H1 (cell line): ENCODE results near the gene TNFRSF6B. TPM values are rescaled to one million over a fixed set of nuclear protein-coding genes. Genes with fewer than 3 reads are reported as not detected.

ENCODE experiments used
- CTCF ChIA-PET: fragments of 300-600 bp; sonication (Branson Sonifier 250); formaldehyde crosslinking; loops from one replicate; lab custom pipeline; 2021; ENCODE audit not compliant: partially characterized antibody; lab: Charles Lee
- POLR2A ChIA-PET: fragments of 300-600 bp; sonication (Branson Sonifier 250); formaldehyde crosslinking; loops from one replicate; lab custom pipeline; 2021; ENCODE audit warnings: inconsistent platforms; ENCODE audit not compliant: partially characterized antibody; lab: Charles Lee
- DNase-seq, 2 experiments: peaks; one replicate each; pipeline versions ENCODE4 v3.0.0 to v3.0.0-alpha.2; 2010 to 2022; ENCODE audit warnings: low spot score in 2 of 2, low read depth in 1 of 2, mixed read lengths in 1 of 2
- FAIRE-seq: peaks from 2 replicates; lab custom pipeline; 2011; peaks lifted over from hg19 to GRCh38; lab: Jason Lieb, UNC
- H2AFZ ChIP-seq: 2 replicates; pipeline ENCODE4 v1.8.1; 2012; ENCODE audit warnings: low read length, inconsistent platforms
- H2AK5ac ChIP-seq: 2 replicates; pipeline ENCODE4 v1.6.1; 2013; ENCODE audit warnings: low read depth, low read length
- H2BK120ac ChIP-seq: replicated peaks from 2 replicates; pipeline ENCODE3; 2013; ENCODE audit warnings: low read depth, low read length, inconsistent platforms
- H2BK12ac ChIP-seq: 2 replicates; pipeline ENCODE4 v1.6.1; 2013; ENCODE audit warnings: low read depth, low read length
- H2BK15ac ChIP-seq: 2 replicates; pipeline ENCODE4 v1.6.1; 2013; ENCODE audit warnings: low read length
- H2BK20ac ChIP-seq: 2 replicates; pipeline ENCODE4 v1.6.1; 2013; ENCODE audit warnings: low read length
- H2BK5ac ChIP-seq: 2 replicates; pipeline ENCODE4 v1.6.1; 2013; ENCODE audit warnings: low read depth, low read length
- H3K14ac ChIP-seq: 2 replicates; pipeline ENCODE4 v1.6.1; 2013; ENCODE audit warnings: inconsistent platforms; ENCODE audit not compliant: insufficient read length
- H3K18ac ChIP-seq: 2 replicates; pipeline ENCODE4 v1.6.1; 2013; ENCODE audit warnings: low read length; ENCODE audit errors: extremely low read depth
- H3K23ac ChIP-seq: 2 replicates; pipeline ENCODE4 v1.6.1; 2013; ENCODE audit warnings: inconsistent platforms; ENCODE audit not compliant: insufficient read length
- H3K23me2 ChIP-seq: 2 replicates; pipeline ENCODE4 v1.6.1; 2013; ENCODE audit warnings: low read depth, low read length
- H3K27ac ChIP-seq: 2 replicates; pipeline ENCODE4 v1.6.1; 2011; ENCODE audit warnings: low read depth, low read length, inconsistent platforms
- H3K27me3 ChIP-seq, 4 experiments: replicated peaks in 1 of 4; 1 replicate in 1 of 4; 2 replicates in 3 of 4; pipeline versions ENCODE4 v1.6.1 to v1.8.1; 2011 to 2013; ENCODE audit warnings: low read length in 3 of 4, mild to moderate bottlenecking in 3 of 4, inconsistent platforms in 2 of 4, mixed read lengths in 2 of 4, moderate library complexity in 1 of 4; ENCODE audit not compliant: control insufficient read depth in 3 of 4, insufficient read depth in 3 of 4; ENCODE audit errors: extremely low read depth in 1 of 4
- H3K36me3 ChIP-seq, 4 experiments: 2 replicates each; pipeline versions ENCODE4 v1.6.1 to v1.8.1; 2011 to 2013; ENCODE audit warnings: mild to moderate bottlenecking in 4 of 4, low read length in 3 of 4, moderate library complexity in 2 of 4, control low read depth in 1 of 4, inconsistent platforms in 1 of 4; ENCODE audit not compliant: insufficient read depth in 4 of 4, control insufficient read depth in 2 of 4
- H3K4ac ChIP-seq: replicated peaks from 2 replicates; pipeline ENCODE3; 2013; ENCODE audit warnings: low read length, low read depth, mixed read lengths, inconsistent platforms; ENCODE audit not compliant: insufficient read length
- H3K4me1 ChIP-seq, 4 experiments: replicated peaks in 1 of 4; 1 replicate in 1 of 4; 2 replicates in 3 of 4; pipeline versions ENCODE4 v1.6.1 to v1.8.1; 2011 to 2013; ENCODE audit warnings: low read length in 3 of 4, inconsistent platforms in 2 of 4, mixed read lengths in 1 of 4; ENCODE audit not compliant: insufficient read depth in 4 of 4, control insufficient read depth in 3 of 4
- H3K4me2 ChIP-seq, 2 experiments: 2 replicates each; pipeline versions ENCODE4 v1.6.1 to v1.8.1; 2011 to 2013; ENCODE audit warnings: low read depth in 2 of 2, low read length in 2 of 2, control low read depth in 1 of 2, inconsistent platforms in 1 of 2, mild to moderate bottlenecking in 1 of 2; ENCODE audit not compliant: insufficient read depth in 1 of 2
- H3K4me3 ChIP-seq, 4 experiments: fragments of 200-600, 300-600 bp in 1 of 4; sonication (generic), shearing (Covaris generic), sonication (Bioruptor Twin) in 1 of 4; 2 replicates each; pipeline versions ENCODE4 v1.5.1 to v1.8.1; 2011 to 2016; ENCODE audit warnings: low read length in 4 of 4, low read depth in 3 of 4, control low read depth in 2 of 4, inconsistent platforms in 2 of 4, mild to moderate bottlenecking in 2 of 4, mixed read lengths in 1 of 4, moderate library complexity in 1 of 4; ENCODE audit not compliant: insufficient read depth in 2 of 4; ENCODE audit errors: extremely low read depth in 1 of 4
- H3K56ac ChIP-seq: replicated peaks from 2 replicates; pipeline ENCODE3; 2013; ENCODE audit warnings: low read depth, mild to moderate bottlenecking, mixed read lengths, low read length, inconsistent platforms; ENCODE audit not compliant: insufficient read length
- H3K79me1 ChIP-seq: 2 replicates; pipeline ENCODE4 v1.6.1; 2013; ENCODE audit warnings: low read depth, low read length, control low read depth
- H3K79me2 ChIP-seq, 2 experiments: 2 replicates each; pipeline versions ENCODE4 v1.6.1 to v1.8.1; 2012 to 2013; ENCODE audit warnings: low read length in 2 of 2, mild to moderate bottlenecking in 2 of 2, inconsistent platforms in 1 of 2; ENCODE audit not compliant: insufficient read depth in 2 of 2, control insufficient read depth in 1 of 2
- H3K9ac ChIP-seq, 4 experiments: replicated peaks in 1 of 4; 1 replicate in 1 of 4; 2 replicates in 3 of 4; pipeline versions ENCODE4 v1.6.1 to v1.8.1; 2011 to 2013; ENCODE audit warnings: low read depth in 3 of 4, low read length in 3 of 4, control low read depth in 2 of 4, mild to moderate bottlenecking in 2 of 4, moderate library complexity in 2 of 4, inconsistent platforms in 1 of 4; ENCODE audit errors: extremely low read depth in 1 of 4
- H3K9me3 ChIP-seq, 2 experiments: 2 replicates each; pipeline versions ENCODE4 v1.6.1 to v1.8.1; 2012 to 2013; ENCODE audit warnings: mild to moderate bottlenecking in 2 of 2, moderate library complexity in 2 of 2, control low read depth in 1 of 2, inconsistent platforms in 1 of 2, low read depth in 1 of 2, low read length in 1 of 2, mixed read lengths in 1 of 2; ENCODE audit not compliant: insufficient read depth in 2 of 2
- H4K20me1 ChIP-seq, 2 experiments: replicated peaks in 1 of 2; 2 replicates each; pipeline versions ENCODE3 to v1.8.1; 2011 to 2013; ENCODE audit warnings: inconsistent platforms in 2 of 2, low read length in 2 of 2, mild to moderate bottlenecking in 1 of 2; ENCODE audit not compliant: insufficient read depth in 2 of 2, control insufficient read depth in 1 of 2
- H4K5ac ChIP-seq: 2 replicates; pipeline ENCODE4 v1.6.1; 2013; ENCODE audit warnings: low read length, low read depth, mixed read lengths, inconsistent platforms; ENCODE audit not compliant: insufficient read length
- H4K8ac ChIP-seq: 2 replicates; pipeline ENCODE4 v1.8.0; 2013; ENCODE audit warnings: mild to moderate bottlenecking, moderate library complexity, low read length, inconsistent platforms; ENCODE audit not compliant: insufficient read depth; ENCODE audit errors: extremely low read depth
- H4K91ac ChIP-seq: replicated peaks from 2 replicates; pipeline ENCODE3; 2013; ENCODE audit warnings: low read length, mixed read lengths, inconsistent platforms; ENCODE audit not compliant: insufficient read length
- POLR2A ChIP-seq, 2 experiments: IDR thresholded peaks; 1 replicate in 1 of 2; 2 replicates in 1 of 2; pipeline ENCODE4 v1.6.1; 2011; ENCODE audit warnings: low read depth in 2 of 2, low read length in 2 of 2, mild to moderate bottlenecking in 2 of 2; ENCODE audit errors: control extremely low read depth in 1 of 2
- WGBS, 2 experiments: shearing (Covaris generic) in 1 of 2; methylation state at CpG; one replicate each; pipeline versions ENCODE4 v1.1.6 to v1.1.7; 2013 to 2015; ENCODE audit warnings: low lambda C conversion rate in 2 of 2, mixed read lengths in 2 of 2, inconsistent platforms in 1 of 2, low coverage in 1 of 2, missing lambda C conversion rate in 1 of 2; ENCODE audit not compliant: insufficient replicate concordance in 2 of 2, insufficient coverage in 1 of 2, insufficient read length in 1 of 2; ENCODE audit errors: extremely low coverage in 1 of 2, missing lambda C conversion rate in 1 of 2; 5-methylcytosine and 5-hydroxymethylcytosine counted together
- polyA plus RNA-seq, 7 experiments: library from polyadenylated mRNA; depleted of rRNA in 3 of 7; stranded (reverse) in 5 of 7; unstranded in 2 of 7; fragments of >200 nt in 5 of 7; fragments of 200-250 nt in 2 of 7; gene quantifications; 1 replicate in 5 of 7; 2 replicates in 1 of 7; 4 replicates in 1 of 7; pipeline versions ENCODE4 v1.2.1 to v1.2.3, GENCODE V29; 2011 to 2013; ENCODE audit warnings: missing spikeins in 2 of 7, mixed read lengths in 2 of 7
- total RNA-seq: library from RNA; stranded (reverse); fragmentation: NEBNext Ultra II Directional; extraction: Animal tissue kit (Norgen Biotek cat#: 25700); gene quantifications from 2 replicates; pipeline ENCODE4 v1.2.1, GENCODE V29; 2021
- TF ChIP-seq, protein P1 (sequence below): IDR thresholded peaks from 2 replicates; pipeline ENCODE4 v1.6.1; 2012; ENCODE audit warnings: inconsistent platforms

TNFRSF6B gene
- total and polyA plus RNA-seq, 2 of the 8 experiments (the other 6 are each of a cell fraction or from before 2014, with no cell fraction given) = 3.1 TPM; not detected in 1

DNA sequence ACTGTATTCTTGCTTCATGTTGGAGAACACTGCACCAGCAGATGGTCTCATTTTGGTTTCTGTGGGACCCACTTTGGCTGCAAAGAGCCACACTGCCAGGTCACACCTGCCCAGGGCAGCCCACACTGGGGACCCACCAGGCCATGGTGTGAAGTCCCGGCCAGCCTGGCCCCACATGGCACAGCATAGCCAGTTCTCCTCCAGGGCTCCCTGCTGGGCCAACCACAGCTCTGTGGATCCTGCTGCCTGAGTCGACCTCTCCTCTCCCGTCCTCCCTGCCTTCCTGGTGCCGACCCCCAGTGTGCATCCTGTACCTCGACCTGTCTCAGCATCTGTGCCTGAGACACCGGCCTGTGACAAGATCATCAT, 8.3 kb downstream of the TNFRSF6B start:
- Histone ChIP-seq H2AFZ (no peak overlapping the region), H2BK12ac (no peak overlapping the region), H3K27me3 (no peaks in the 10 kb centered on the region), H3K9me3 (no peaks in the 10 kb centered on the region), H3K36me3 (peaks cover 3 to 18% (median 8%) of the 10 kb centered on the region in 4 experiments; a peak in 5 of 8 replicates), H3K4me3 (no peak overlapping the region), H3K23ac (no peak overlapping the region), H2BK15ac (no peak overlapping the region), H3K4me1 (peaks cover 0 to 11% (median 6%) of the 10 kb centered on the region in 4 experiments; a peak in 5 of 7 replicates), H4K20me1 (peaks cover 8 to 17% of the 10 kb centered on the region in 2 experiments), H3K4me2 (no peak overlapping the region), H2BK120ac (no peak overlapping the region), H3K9ac (no peak overlapping the region), H4K5ac (no peak overlapping the region), H3K56ac (no peak overlapping the region), H4K91ac (no peak overlapping the region), H3K23me2 (peaks cover 5% of the 10 kb centered on the region; the same call in 1 of the 2 replicates), H3K79me2 (peaks cover 0 to 28% of the 10 kb centered on the region in 2 experiments; a peak in 3 of 4 replicates), H3K27ac (no peak overlapping the region), H2BK20ac (no peak overlapping the region), H3K18ac (no peak overlapping the region), H2BK5ac (no peak overlapping the region), H4K8ac (no peak overlapping the region), H2AK5ac (no peak overlapping the region), H3K4ac (no peak overlapping the region), H3K14ac (no peak overlapping the region), H3K79me1 (peaks cover 6% of the 10 kb centered on the region; the same call in 1 of the 2 replicates)
- CTCF ChIA-PET = interaction anchor here (0.6 to 1.5 kb wide), 2 partner anchors 75 to 167 kb away, joined by 3 read pairs; no protein-coding TSS in a partner anchor
- FAIRE-seq (no peak), DNase-seq (no peak)
- POLR2A ChIA-PET = interaction anchor here (0.6 to 4.7 kb wide), 4 partner anchors 8 to 30 kb away, joined by 3 to 49 read pairs (median 3); partner anchors contain the start of gene TNFRSF6B
- no peak for TF ChIP-seq POLR2A (IDR thresholded peaks at IDR 0.05; ENCODE audit: control extremely low read depth in 1 of 2, low read depth in 2 of 2, low read length in 2 of 2)
- TF ChIP-seq, protein P1, sequence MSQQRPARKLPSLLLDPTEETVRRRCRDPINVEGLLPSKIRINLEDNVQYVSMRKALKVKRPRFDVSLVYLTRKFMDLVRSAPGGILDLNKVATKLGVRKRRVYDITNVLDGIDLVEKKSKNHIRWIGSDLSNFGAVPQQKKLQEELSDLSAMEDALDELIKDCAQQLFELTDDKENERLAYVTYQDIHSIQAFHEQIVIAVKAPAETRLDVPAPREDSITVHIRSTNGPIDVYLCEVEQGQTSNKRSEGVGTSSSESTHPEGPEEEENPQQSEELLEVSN = no peak
- 79% methylated on average over 6 of the region's 6 CpGs; no CpG with 5 or more reads in 1 of the 2 experiments for WGBS, 2 experiments
